Measurements from ENCODE around the gene CD82. TPM values are rescaled to one million over a fixed set of nuclear protein-coding genes. Genes with fewer than 3 reads are reported as not detected.
"Not testable (repeated sequence)": the region's sequence is repeated elsewhere in the genome, so short reads cannot be mapped to it uniquely, and the experiment has no call there.

Gene CD82
- total RNA-seq, 1 experiment from 2014 or later: 8.2 TPM

DNA sequence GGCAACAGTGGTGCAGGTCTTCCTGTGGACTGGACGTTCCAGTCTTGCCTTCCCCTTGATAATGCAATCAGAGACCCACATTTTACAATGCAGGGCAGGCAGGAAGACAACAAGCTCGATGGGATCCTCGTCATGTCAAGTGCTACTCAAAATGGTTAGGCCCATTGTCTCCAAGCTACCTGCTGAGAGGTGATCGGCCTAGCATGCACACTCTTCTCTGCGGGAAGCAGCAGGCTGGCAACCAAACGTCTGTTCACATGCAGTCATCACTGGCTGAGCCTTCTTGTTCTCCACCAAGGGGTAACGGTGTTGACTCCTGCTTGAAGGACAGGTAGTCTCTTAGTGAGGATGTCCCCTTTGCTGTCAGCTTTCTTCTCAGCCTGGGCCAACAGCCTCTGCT is 25.5 kb upstream of the CD82 start:
- Histone ChIP-seq H3K27ac (ENCODE audit: low read depth, low read length, poor library complexity, severe bottlenecking) (no peak overlapping the region), H3K9me3 (ENCODE audit: low read depth, low read length, poor library complexity, severe bottlenecking) (no peaks in the 10 kb centered on the region), H3K36me3 (ENCODE audit: insufficient read depth, low read length, poor library complexity, severe bottlenecking) (no peaks in the 10 kb centered on the region), H3K4me1 (ENCODE audit: insufficient read depth, low read length, poor library complexity, severe bottlenecking) (peaks cover 8% of the 10 kb centered on the region), H3K4me3 (ENCODE audit: low read depth, low read length, poor library complexity, severe bottlenecking) (no peak overlapping the region), H3K27me3 (replicated peaks; ENCODE audit: insufficient read depth, low read depth, low read length, poor library complexity) (no peaks in the 10 kb centered on the region)
- intact Hi-C loops (cut with micrococcal nuclease; ENCODE audit: unreplicated experiment): loop anchor here (5.0 kb wide), 1 partner anchor 188 kb away; no protein-coding TSS in a partner anchor
- ChIA-PET POLR2A (ENCODE audit: low non-redundant PET) (interaction anchor here (0.6 kb wide), 1 partner anchor 252 kb away, joined by 4 read pairs; no protein-coding TSS in a partner anchor), CTCF (interaction anchor here (0.6 to 1.5 kb wide), 2 partner anchors 13 to 17 kb away, joined by 4 to 6 read pairs; no protein-coding TSS in a partner anchor)
- BruUV-seq (replicated peaks): no TSS peak
- DNase-seq (ENCODE audit: low spot score): no peak
- no peak for TF ChIP-seq EZH2 (IDR thresholded peaks at IDR 0.05; ENCODE audit: borderline replicate concordance, low read depth, low read length, poor library complexity, severe bottlenecking)
- TF ChIP-seq, protein P1, sequence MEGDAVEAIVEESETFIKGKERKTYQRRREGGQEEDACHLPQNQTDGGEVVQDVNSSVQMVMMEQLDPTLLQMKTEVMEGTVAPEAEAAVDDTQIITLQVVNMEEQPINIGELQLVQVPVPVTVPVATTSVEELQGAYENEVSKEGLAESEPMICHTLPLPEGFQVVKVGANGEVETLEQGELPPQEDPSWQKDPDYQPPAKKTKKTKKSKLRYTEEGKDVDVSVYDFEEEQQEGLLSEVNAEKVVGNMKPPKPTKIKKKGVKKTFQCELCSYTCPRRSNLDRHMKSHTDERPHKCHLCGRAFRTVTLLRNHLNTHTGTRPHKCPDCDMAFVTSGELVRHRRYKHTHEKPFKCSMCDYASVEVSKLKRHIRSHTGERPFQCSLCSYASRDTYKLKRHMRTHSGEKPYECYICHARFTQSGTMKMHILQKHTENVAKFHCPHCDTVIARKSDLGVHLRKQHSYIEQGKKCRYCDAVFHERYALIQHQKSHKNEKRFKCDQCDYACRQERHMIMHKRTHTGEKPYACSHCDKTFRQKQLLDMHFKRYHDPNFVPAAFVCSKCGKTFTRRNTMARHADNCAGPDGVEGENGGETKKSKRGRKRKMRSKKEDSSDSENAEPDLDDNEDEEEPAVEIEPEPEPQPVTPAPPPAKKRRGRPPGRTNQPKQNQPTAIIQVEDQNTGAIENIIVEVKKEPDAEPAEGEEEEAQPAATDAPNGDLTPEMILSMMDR (conservative IDR thresholded peaks at IDR 0.05; ENCODE audit: low read depth, low read length): no peak

- Histone ChIP-seq H3K27ac (ENCODE audit: low read depth, low read length, poor library complexity, severe bottlenecking) (no peak overlapping the region), H3K9me3 (ENCODE audit: low read depth, low read length, poor library complexity, severe bottlenecking) (no peaks in the 10 kb centered on the region), H3K4me3 (ENCODE audit: low read depth, low read length, poor library complexity, severe bottlenecking) (no peak overlapping the region), H3K27me3 (replicated peaks; ENCODE audit: insufficient read depth, low read depth, low read length, poor library complexity) (no peaks in the 10 kb centered on the region), H3K36me3 (ENCODE audit: insufficient read depth, low read length, poor library complexity, severe bottlenecking) (no peaks in the 10 kb centered on the region), H3K4me1 (ENCODE audit: insufficient read depth, low read length, poor library complexity, severe bottlenecking) (peaks cover 8% of the 10 kb centered on the region)
- DNase-seq (ENCODE audit: low spot score): no peak
- no TSS peak for BruUV-seq (replicated peaks)
- TF ChIP-seq EZH2 (IDR thresholded peaks at IDR 0.05; ENCODE audit: borderline replicate concordance, low read depth, low read length, poor library complexity, severe bottlenecking): no peak
- TF ChIP-seq, protein P1 (conservative IDR thresholded peaks at IDR 0.05; ENCODE audit: low read depth, low read length): no peak
- POLR2A ChIA-PET (ENCODE audit: low non-redundant PET): interaction anchor here (0.6 kb wide), 1 partner anchor 252 kb away, joined by 4 read pairs; no protein-coding TSS in a partner anchor
- intact Hi-C loops (cut with micrococcal nuclease; ENCODE audit: unreplicated experiment): no loop called here
- CTCF ChIA-PET: no interaction called here
These were observed 24.8 kb upstream of the CD82 start for GRCh38 chr11:44540667-44541066.

DNA sequence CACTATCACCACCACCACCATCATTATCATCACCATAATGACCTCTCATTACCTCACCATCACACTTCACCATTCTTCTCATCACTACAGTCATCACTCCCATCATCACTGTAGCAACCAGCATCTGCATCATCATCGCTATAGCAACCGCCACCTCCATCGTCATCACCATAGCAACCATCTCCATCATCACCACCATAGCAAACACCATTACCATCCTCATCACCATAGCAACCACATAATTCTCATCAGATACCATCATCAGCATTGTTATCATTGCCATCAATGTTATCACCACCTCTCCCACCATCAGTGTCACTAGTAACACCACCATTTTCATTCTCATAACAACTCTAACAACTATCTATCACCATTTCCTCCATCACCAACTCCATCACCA is 23.1 kb upstream of the CD82 start:
- H3K4me1 ChIP-seq (ENCODE audit: insufficient read depth, low read length, poor library complexity, severe bottlenecking): peaks cover 8% of the 10 kb centered on the region
- H3K36me3 ChIP-seq (ENCODE audit: insufficient read depth, low read length, poor library complexity, severe bottlenecking): no peaks in the 10 kb centered on the region
- H3K27me3 ChIP-seq (replicated peaks; ENCODE audit: insufficient read depth, low read depth, low read length, poor library complexity): no peaks in the 10 kb centered on the region
- no TSS peak for BruUV-seq (replicated peaks)
- intact Hi-C loops (cut with micrococcal nuclease; ENCODE audit: unreplicated experiment): no loop called here
- POLR2A ChIA-PET (ENCODE audit: low non-redundant PET): no interaction called here
- no peaks in the 10 kb centered on the region for H3K9me3 ChIP-seq (ENCODE audit: low read depth, low read length, poor library complexity, severe bottlenecking)
- TF ChIP-seq, protein P1 (conservative IDR thresholded peaks at IDR 0.05; ENCODE audit: low read depth, low read length): no peak
- no peak for TF ChIP-seq EZH2 (IDR thresholded peaks at IDR 0.05; ENCODE audit: borderline replicate concordance, low read depth, low read length, poor library complexity, severe bottlenecking)
- no peak overlapping the region for H3K27ac ChIP-seq (ENCODE audit: low read depth, low read length, poor library complexity, severe bottlenecking)
- DNase-seq (ENCODE audit: low spot score): peak; percentile 43
- H3K4me3 ChIP-seq (ENCODE audit: low read depth, low read length, poor library complexity, severe bottlenecking): no peak overlapping the region
- CTCF ChIA-PET: no interaction called here

GRCh38 chr11:44546984-44547383 is 18.5 kb upstream of the CD82 start:
- H3K4me3 ChIP-seq (ENCODE audit: low read depth, low read length, poor library complexity, severe bottlenecking); DNase-seq (ENCODE audit: low spot score); H3K4me1 ChIP-seq (ENCODE audit: insufficient read depth, low read length, poor library complexity, severe bottlenecking); H3K27me3 ChIP-seq (replicated peaks; ENCODE audit: insufficient read depth, low read depth, low read length, poor library complexity); BruUV-seq (replicated peaks); POLR2A ChIA-PET (ENCODE audit: low non-redundant PET); CTCF ChIA-PET; intact Hi-C loops (cut with micrococcal nuclease; ENCODE audit: unreplicated experiment); H3K9me3 ChIP-seq (ENCODE audit: low read depth, low read length, poor library complexity, severe bottlenecking); H3K27ac ChIP-seq (ENCODE audit: low read depth, low read length, poor library complexity, severe bottlenecking); H3K36me3 ChIP-seq (ENCODE audit: insufficient read depth, low read length, poor library complexity, severe bottlenecking): not testable (repeated sequence)

- H3K4me3 ChIP-seq (ENCODE audit: low read depth, low read length, poor library complexity, severe bottlenecking); intact Hi-C loops (cut with micrococcal nuclease; ENCODE audit: unreplicated experiment); H3K36me3 ChIP-seq (ENCODE audit: insufficient read depth, low read length, poor library complexity, severe bottlenecking); H3K4me1 ChIP-seq (ENCODE audit: insufficient read depth, low read length, poor library complexity, severe bottlenecking); H3K27me3 ChIP-seq (replicated peaks; ENCODE audit: insufficient read depth, low read depth, low read length, poor library complexity); BruUV-seq (replicated peaks); POLR2A ChIA-PET (ENCODE audit: low non-redundant PET); H3K9me3 ChIP-seq (ENCODE audit: low read depth, low read length, poor library complexity, severe bottlenecking); H3K27ac ChIP-seq (ENCODE audit: low read depth, low read length, poor library complexity, severe bottlenecking); DNase-seq (ENCODE audit: low spot score): not testable (repeated sequence)
- CTCF ChIA-PET: interaction anchor here (0.6 kb wide), 1 partner anchor 18 kb away, joined by 3 read pairs; the partner anchor contains the start of gene CD82
These were observed 17.9 kb upstream of the CD82 start for GRCh38 chr11:44547534-44547933.

Measured in A673 (cell line).